Measurements from ENCODE around the gene HOXD11.

HOXD11 gene

GRCh38 chr2:176081837-176082524 is 25.1 kb upstream of the HOXD11 start:
- no peak for DNase-seq

- DNase-seq = no peak
These were observed 24.6 kb upstream of the HOXD11 start for GRCh38 chr2:176082525-176082823.

GRCh38 chr2:176082824-176083751 is 24.0 kb upstream of the HOXD11 start:
- DNase-seq = no peak

GRCh38 chr2:176083796-176084261 is 23.3 kb upstream of the HOXD11 start, which contains the start of gene EVX2:
EVX2 (minus strand) TSS chr2:176083962; CDS start chr2:176083776, 186 bp downstream.
- DNase-seq = no peak

- DNase-seq = no peak
These were observed 22.4 kb upstream of the HOXD11 start for GRCh38 chr2:176084611-176085119.

- no peak for DNase-seq
These were observed 21.8 kb upstream of the HOXD11 start for GRCh38 chr2:176085120-176085788.

- DNase-seq = no peak
These were observed 21.0 kb upstream of the HOXD11 start for GRCh38 chr2:176085861-176086771.

- DNase-seq = no peak
These were observed 19.6 kb upstream of the HOXD11 start for GRCh38 chr2:176087330-176088047.

- DNase-seq = no peak
These were observed 18.8 kb upstream of the HOXD11 start for GRCh38 chr2:176088048-176088936.

- no peak for DNase-seq
These were observed 17.9 kb upstream of the HOXD11 start for GRCh38 chr2:176088937-176089842.

- no peak for DNase-seq
These were observed 17.2 kb upstream of the HOXD11 start for GRCh38 chr2:176089843-176090395.

GRCh38 chr2:176090862-176091261 is 16.2 kb upstream of the HOXD11 start:
- no peak for DNase-seq

GRCh38 chr2:176091329-176092258 is 15.5 kb upstream of the HOXD11 start:
- DNase-seq = no peak

GRCh38 chr2:176092270-176093144 is 14.6 kb upstream of the HOXD11 start, which contains the start of gene HOXD13:
HOXD13 (plus strand) TSS chr2:176092721; CDS start chr2:176092891, 170 bp downstream.
- no peak for DNase-seq

- DNase-seq = no peak
These were observed 13.8 kb upstream of the HOXD11 start for GRCh38 chr2:176093145-176093897.

GRCh38 chr2:176093898-176094249 is 13.2 kb upstream of the HOXD11 start:
- DNase-seq = no peak
